GM19467 (cell line): Measurements from ENCODE around the gene FAM200B.

ENCODE experiments used
- ATAC-seq: cut with Tn5 transposase; IDR thresholded peaks from one replicate; pipeline ENCODE4 v1.9.1; 2021; ENCODE audit warnings: mild to moderate bottlenecking, moderate library complexity; ENCODE audit not compliant: unreplicated experiment

Gene FAM200B

DNA sequence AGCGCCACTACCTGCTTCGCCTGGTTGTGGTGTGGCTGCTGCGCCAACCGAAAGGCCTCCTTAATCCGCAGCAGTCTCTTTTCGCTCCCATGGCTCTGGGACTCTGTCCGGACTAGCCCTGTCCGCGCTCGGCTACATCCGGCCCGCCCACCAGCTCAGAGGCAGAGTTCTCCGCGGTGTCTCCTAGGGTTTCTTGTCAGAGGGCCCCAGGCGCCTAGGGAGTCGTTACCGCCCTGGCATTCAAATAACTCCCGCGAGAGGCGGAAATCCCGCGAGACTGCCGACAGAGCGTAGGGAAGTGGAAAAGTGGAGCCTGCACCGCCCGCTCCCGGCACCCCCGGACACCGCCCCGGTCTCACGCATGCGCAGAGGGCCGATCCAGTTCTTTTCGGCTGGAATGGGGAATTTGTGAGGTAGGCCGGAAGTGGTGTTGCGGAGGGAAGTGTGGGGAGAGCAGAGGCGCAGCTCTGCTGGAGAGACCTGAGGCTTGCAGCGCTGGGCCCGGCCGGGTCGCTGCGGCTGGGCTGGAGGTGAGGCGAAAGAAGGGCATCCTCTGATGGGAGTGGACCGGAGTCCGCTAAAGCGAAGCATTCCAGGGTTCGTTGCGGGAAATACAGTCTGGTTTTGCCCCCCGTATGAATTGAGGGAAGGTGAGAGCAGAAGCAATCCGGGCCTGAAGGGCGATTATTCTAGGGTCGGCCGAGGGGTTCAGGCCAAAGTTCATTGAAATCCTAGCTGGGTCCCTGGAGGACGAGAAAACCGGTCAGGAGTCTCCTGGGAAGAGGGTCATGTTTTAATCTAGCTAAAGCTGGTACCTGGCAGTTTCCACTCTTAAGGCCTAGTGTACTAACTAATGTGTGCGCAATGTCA lies at the start of gene FAM200B:
TSS of gene FAM200B (plus strand) at position 456 of the 870 bp plus-strand sequence. CDS start 5,151 bp downstream, outside the sequence.
- ATAC-seq, result peak; percentile 88

DNA sequence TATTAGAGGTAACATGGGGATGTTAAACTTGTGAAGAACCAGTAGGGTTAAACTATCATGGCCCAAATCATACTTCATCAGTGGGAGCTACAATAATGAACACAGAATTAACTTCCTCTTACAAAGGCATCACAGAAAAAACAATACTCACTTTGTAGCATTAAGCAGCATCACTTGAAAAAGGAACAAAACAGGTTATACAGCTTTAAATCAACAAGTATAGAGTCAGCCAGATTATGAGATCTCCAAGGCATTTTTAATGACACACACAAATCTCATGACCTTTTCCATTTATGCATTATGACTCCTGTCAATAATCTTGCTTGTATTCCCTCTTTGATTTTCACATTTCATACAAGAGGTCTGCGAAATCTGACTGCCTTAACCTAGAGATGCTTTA lies 44.8 kb upstream of the FAM200B start:
- no peak for ATAC-seq

DNA sequence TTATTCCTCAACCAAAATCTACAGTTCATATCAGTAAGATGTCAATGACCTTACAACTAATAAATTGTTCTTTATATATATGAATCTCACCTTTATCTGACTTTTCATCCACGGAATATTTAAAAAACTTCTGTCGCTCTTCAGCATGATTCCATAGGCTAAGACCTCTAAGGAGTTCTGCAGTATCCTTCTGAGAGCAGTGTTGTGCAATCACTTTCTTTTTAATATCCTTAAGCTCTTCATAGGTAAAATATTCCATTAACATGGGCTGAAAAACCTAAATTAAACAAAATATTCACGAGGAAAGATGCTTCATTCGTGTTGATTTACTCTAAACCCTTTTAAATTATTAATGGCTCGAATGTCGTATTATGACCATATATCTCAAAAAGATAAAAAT lies 43.2 kb upstream of the FAM200B start:
- ATAC-seq, result no peak

GRCh38 chr4:15648600-15648999 lies 33.0 kb upstream of the FAM200B start:
- no peak for ATAC-seq

DNA sequence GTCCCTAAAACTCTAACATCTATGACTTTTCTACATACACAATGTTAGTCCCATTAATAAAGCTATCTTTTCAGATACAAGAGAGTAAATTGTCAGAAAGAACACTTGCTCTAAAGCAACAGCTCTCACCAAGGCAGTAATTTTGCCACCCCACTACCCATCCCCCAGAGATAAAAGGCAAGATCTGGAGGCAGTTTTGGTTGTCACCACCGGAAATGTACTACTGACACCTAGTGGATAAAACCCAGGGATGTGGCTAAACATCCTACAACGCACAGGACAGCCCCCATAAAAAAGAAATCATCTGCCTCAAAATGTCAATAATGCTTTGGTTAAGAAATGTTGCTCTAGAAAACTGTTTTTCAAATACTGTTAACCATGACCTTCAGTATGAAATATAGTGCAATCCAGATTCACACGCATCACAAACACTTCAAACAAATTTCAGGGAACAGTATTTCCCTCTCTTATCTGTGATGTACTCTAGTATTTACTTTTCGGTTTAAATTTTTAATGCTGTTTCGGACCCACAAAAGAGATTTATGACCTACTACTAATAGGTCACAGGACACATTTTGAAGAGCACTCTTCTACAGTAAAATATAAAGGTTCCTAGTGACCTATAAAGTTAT lies 31.6 kb upstream of the FAM200B start:
- ATAC-seq, result peak; percentile 47

GRCh38 chr4:15651676-15652075 lies 30.0 kb upstream of the FAM200B start:
- no peak for ATAC-seq

DNA sequence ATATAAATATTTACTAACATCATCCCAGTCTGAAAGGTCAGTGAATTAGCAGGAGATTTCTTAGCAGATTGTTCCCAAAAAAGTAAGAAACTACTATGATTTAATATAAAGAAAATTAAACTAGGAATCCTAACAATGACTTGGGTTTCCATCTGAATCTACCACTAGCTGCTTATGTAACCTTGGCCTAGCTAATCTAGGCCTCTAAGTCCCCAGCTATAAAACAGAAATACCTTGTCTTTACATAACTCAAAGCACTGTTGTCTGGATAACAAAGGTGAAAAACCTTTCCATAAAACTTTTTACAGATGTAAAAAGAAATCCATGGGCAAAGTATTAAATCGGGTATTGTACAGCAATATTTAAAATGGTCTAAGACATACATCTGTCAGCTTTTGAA lies 29.4 kb upstream of the FAM200B start:
- no peak for ATAC-seq

- no peak for ATAC-seq
Observed at GRCh38 chr4:15652841-15653240, 28.8 kb upstream of the FAM200B start.

DNA sequence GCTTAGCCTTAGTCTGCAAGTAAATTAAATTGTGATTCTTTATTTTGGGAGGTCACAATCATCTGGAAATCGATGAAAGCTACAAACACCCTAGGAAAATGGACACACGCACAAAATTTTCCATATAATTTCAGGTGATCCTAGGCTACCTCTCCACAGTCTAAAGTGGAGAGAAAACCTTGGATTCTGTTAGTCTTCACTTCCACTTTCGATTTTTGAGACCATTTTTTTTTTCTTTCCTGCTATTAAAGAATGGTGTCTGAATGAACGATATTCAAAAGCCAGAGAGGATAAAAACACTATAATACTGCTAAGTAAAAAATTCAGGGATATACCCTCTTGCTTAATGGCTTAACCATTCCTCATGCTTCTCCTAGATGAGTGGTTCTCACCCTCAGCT lies 28.2 kb upstream of the FAM200B start:
- ATAC-seq, result no peak

- ATAC-seq, result no peak
Observed at GRCh38 chr4:15653864-15654592, 27.6 kb upstream of the FAM200B start.

- peak; percentile 46 for ATAC-seq
Observed at GRCh38 chr4:15654593-15655222, 26.9 kb upstream of the FAM200B start.

- ATAC-seq, result peak; percentile 67
Observed at GRCh38 chr4:15655223-15656037, 26.2 kb upstream of the FAM200B start, which contains the start of gene FBXL5. Gene FBXL5 (minus strand): TSS chr4:15655357. CDS start chr4:15655287, 70 bp downstream.

- ATAC-seq, result no peak
Observed at GRCh38 chr4:15656038-15656470, 25.6 kb upstream of the FAM200B start.

DNA sequence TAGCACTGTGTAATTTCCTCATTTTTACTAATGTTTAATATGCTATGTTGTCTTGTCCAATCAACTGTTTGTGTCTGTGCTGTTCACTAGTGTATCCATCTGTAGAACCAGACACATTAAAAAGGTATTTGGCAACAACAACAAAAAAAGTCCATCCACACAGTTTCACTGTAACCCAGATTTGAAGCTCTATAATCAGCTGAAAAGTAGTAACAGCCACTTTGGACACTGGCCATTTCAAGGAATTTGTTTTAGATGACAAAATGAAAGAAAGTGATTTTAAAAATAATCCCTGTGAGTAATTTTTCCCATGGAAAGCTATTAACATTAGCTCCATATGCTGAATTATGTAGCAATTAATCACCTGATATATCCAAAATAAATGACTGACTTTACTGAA lies 24.3 kb upstream of the FAM200B start:
- ATAC-seq, result no peak

- no peak for ATAC-seq
Observed at GRCh38 chr4:15658136-15658770, 23.4 kb upstream of the FAM200B start.

- ATAC-seq, result no peak
Observed at GRCh38 chr4:15658781-15659180, 22.8 kb upstream of the FAM200B start.

- no peak for ATAC-seq
Observed at GRCh38 chr4:15659768-15660570, 21.7 kb upstream of the FAM200B start.

DNA sequence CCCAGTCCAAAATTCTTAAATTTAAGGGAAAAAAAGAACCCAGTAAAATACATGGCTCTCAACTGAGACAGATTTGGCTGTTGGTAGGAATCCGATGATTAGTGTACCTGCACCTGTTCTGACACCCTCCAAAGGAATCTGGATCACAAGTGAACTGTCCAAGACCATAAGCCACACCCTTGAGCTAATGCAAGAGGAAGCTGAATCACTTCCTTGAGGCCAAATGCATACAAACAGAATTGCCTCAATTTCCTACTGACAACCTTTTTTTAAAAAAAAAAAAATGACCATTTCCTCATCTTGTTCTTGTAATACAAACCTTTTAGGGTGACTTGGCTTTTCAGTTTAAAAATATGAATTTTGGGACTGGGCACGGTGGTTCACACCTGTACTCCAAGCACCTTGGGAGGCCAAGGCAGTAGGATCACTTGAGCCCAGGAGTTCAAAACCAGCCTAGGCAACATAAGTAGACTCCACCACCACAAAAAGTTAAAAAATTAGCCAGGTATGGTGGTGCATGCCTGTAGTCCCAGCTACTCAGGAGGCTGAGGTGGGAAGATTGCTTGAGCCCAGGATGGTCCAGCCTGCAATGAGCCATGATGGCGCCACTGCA lies 15.8 kb upstream of the FAM200B start:
- ATAC-seq, result no peak
